Suppressor macrophage treated with lipopolysaccharide for 1 hour (primary cell): Measurements from ENCODE around the gene CAMSAP1.

Source experiments
- DNase-seq, 3 donors: peaks; one replicate each; pipeline ENCODE4 v3.0.0-alpha.2; 2020 to 2022

The CAMSAP1 gene

GRCh38 chr9:135771401-135772051 is 135.8 kb downstream of the CAMSAP1 start:
- no peak for DNase-seq

DNA sequence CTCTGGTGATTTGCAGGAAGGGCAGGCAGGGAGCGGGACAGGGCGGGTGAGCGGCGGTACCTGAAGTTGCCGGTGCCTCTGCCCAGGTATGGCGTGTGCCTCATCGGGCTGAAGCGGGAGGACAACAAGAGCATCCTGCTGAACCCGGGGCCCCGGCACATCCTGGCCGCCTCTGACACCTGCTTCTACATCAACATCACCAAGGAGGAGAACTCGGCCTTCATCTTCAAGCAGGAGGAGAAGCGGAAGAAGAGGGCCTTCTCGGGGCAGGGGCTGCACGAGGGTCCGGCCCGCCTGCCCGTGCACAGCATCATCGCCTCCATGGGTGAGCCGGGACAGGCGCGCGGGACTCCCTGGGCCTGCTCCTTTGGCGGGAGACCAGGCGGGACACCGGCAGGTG is 136.6 kb downstream of the CAMSAP1 start:
- no peak for DNase-seq

- DNase-seq: no peak
Measured at GRCh38 chr9:135770203-135770535, 137.2 kb downstream of the CAMSAP1 start.

GRCh38 chr9:135769489-135770202 is 137.7 kb downstream of the CAMSAP1 start:
- no peak for DNase-seq

- no peak for DNase-seq
Measured at GRCh38 chr9:135768516-135769218, 138.7 kb downstream of the CAMSAP1 start.

DNA sequence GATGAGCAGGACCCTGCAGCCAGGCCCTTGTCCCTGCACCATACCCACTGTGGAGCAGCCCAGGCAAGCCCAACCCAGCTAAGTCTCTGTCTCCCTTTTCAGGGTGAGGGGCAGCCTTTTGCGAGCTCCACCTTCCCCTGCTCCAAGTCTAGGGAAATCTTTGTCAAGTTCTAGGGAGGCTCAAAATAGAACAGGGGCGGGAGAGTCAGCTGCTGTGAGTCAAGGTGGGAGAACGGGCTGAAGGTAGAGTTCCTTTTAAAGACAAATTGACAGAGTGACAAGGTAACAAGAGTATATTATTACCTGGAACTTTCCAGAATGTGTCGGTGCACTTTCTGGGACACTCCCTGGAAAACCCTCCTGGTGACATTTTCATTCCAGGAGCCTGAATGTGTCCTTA is 140.6 kb downstream of the CAMSAP1 start:
- no peak for DNase-seq

DNA sequence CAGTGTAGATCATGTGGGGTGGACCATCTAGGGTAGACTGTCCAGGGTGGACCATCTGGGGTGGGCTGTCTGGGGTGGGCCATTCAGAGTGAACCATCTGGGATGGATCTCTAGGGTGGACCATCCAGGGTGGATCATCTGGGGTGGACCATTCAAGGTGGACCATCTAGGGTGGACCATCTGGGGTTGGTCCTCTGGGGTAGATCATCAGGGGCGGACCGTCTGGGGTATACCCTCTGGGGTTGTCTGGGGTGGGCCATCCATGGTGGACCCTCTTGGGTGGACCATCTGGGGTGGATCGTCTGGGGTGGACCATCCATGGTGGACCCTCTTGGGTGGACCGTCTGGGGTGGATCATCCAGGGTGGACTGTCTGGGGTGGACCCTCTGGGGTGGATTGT is 141.1 kb downstream of the CAMSAP1 start:
- DNase-seq: no peak

- DNase-seq: no peak
Measured at GRCh38 chr9:135765416-135765815, 141.9 kb downstream of the CAMSAP1 start.

DNA sequence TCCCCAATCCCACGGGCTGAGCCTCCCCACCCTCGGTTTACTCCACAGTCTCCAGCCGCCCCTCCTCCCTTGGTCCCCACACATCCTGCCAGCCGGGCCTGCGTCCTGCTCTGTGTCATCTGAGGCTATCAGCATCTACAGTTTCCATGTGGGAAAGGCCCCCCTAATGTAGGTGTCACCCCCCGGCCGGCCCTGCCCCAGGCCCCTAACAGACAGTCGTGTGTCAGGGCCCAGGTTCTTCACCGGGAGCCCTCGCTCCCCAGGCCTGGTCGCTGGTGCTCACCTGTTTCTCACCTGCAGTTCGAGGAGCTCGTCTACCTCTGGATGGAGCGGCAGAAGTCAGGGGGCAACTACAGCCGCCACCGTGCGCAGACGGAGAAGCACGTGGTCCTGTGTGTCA is 142.6 kb downstream of the CAMSAP1 start:
- DNase-seq: no peak

DNA sequence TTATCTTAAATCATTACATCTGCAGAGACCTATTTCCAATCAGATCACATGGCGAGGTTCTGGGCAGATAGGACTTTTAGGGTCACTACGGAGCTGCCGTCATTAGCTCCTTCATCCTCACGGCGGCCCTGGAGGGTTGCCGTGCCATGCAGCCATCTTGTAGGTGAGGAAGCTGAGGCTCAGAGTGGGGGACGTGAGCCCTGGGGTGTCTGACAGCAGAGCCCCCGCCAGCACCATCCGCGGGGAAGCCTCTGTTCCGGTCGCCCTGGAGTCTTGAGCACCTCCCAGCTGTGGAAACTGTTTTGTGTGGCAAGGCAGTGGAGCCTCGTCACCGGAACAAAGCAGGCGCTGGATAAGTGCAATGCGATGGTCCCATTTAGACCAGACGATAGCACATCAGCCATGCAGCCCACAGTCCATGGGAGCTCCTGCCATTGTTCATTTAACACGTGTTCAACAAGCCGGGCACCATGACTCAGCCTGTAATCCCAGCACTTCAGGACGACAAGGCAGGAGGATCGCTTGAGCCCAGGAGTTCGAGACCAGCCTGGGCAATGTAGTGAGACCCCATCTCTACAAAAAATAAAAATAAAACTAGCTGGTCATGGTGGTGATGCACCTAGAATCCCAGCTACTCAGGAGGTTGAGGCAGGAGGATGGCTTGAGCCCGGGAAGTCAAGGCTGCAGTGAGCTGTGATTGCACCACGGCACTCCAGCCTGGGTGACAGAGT is 143.5 kb downstream of the CAMSAP1 start:
- DNase-seq: no peak

DNA sequence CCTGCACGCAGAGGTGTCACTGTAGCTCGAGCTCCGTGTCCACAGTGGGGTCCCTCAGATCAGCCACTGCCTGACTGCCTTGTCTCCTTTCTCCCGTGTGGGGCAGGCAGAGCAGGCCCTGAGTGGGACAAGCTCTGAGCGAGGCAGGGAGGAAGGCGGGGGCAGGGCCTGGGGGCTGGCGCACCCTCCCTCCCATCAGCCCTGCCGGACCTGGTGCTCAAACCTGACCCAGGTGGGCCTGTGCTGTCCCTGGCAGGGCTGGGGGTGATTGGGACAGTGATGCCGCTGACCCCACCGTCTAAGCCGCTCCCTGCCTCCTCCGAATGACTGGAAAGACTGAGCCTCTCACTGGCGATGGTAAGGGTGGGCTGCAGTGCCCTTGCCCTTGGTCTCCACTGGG is 144.4 kb downstream of the CAMSAP1 start:
- DNase-seq: no peak

DNA sequence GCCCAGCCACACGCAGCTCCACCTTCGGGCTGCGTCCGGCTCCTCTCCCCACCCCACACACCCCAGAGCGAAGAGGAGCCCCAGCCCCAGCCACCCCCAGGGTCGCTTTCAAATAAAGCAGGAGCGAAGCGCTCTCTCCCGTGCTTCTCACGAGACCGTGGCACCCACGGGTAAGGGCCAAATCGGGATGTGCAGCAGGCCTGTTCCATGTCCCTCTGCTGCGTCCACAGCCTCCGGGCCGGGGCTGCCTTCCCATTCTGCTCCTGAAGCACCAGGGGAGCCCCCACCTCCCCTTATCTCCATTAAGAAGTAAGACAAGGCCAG is 145.5 kb downstream of the CAMSAP1 start:
- DNase-seq: no peak

DNA sequence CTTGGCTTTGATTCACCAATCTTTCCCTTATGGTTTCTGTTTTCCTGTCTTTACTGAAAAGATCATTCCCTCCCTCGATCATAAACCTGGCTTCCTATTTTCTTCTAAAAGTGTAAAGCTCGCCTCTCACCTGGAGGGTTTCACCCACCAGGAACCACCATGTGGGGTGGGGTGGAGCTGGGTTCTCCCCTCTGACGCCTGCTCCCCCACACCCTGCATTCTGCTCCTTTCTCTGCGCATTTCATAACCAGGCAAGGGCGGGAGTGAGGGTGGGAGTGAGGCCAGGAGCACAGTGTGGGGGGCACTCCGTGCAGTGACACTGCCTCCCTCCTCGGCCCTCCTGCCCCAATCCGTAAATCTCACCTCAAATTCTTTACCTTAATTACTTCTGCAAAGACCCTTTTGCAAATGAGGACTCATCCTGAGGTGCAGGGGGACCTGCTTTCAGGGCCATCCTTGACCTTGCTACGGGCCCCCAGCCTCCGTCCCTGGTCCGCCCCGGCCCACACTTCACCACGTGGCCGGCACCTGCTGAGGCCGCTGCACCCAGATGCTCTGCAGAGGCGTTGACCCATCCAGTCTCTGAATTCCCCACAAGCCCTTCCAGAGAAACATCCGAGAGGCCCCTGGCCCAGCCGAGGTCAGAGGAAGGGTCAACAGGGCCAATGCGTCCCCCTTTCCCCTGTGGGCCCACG is 146.0 kb downstream of the CAMSAP1 start:
- DNase-seq: no peak

DNA sequence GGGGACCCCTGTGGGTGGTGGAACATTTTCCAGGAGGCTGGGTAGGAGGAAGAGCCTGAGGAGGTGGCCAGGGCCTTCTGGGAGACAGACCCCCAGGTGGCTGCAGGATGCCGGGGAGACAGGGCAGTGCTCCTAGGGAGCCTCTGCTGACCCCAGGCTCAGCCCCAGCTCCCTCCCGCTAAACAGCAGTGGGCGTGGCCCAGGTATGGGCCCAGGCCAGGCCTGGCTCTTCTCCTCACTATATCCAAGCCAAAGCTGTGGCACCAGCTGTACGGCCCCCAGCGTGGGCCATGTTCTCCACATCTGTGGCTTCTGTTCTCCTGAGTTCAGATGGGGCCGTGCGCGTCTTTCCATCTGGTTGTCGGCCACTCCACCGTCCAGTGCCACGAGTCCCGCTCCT is 146.9 kb downstream of the CAMSAP1 start:
- DNase-seq: no peak

GRCh38 chr9:135759676-135760300 is 147.6 kb downstream of the CAMSAP1 start:
- DNase-seq: no peak

- no peak for DNase-seq
Measured at GRCh38 chr9:135758870-135759269, 148.5 kb downstream of the CAMSAP1 start.
